ENCODE measurements around the gene HIPK2. TPM values are rescaled to one million over a fixed set of nuclear protein-coding genes. Genes with fewer than 3 reads are reported as not detected.
A peak's percentile ranks its signal among the peaks of the same experiment; 100 is the strongest.

Gene HIPK2
- total RNA-seq, 1 donor from 2014 or later: 47.2 TPM

GRCh38 chr7:139680676-139681462, 96.9 kb downstream of the HIPK2 start:
- peak overlapping the region; percentile 94 for H3K27ac Mint-ChIP-seq (ENCODE audit: unreplicated experiment)
- DNase-seq (ENCODE audit: low spot score): peak; percentile 13
- peaks cover 4% of the 10 kb centered on the region for H3K27me3 Mint-ChIP-seq (ENCODE audit: unreplicated experiment)
- H3K9me3 Mint-ChIP-seq (ENCODE audit: unreplicated experiment): peaks cover 3% of the 10 kb centered on the region
- H3K4me3 Mint-ChIP-seq (ENCODE audit: unreplicated experiment): no peak overlapping the region
- peaks cover 35% of the 10 kb centered on the region for H3K4me1 Mint-ChIP-seq (ENCODE audit: unreplicated experiment)
- no peak for TF ChIP-seq CTCF (IDR thresholded peaks at IDR 0.05; ENCODE audit: unreplicated experiment)
- H3K36me3 Mint-ChIP-seq (ENCODE audit: low read depth, unreplicated experiment): peaks cover 4% of the 10 kb centered on the region

GRCh38 chr7:139679731-139680594, 97.8 kb downstream of the HIPK2 start:
- DNase-seq (ENCODE audit: low spot score): peak; percentile 21

GRCh38 chr7:139676390-139676789, 101.4 kb downstream of the HIPK2 start:
- no peak for DNase-seq (ENCODE audit: low spot score)
- Mint-ChIP-seq H3K4me3 (ENCODE audit: unreplicated experiment) (no peak overlapping the region), H3K36me3 (ENCODE audit: low read depth, unreplicated experiment) (no peaks in the 10 kb centered on the region), H3K27ac (ENCODE audit: unreplicated experiment) (no peak overlapping the region), H3K27me3 (ENCODE audit: unreplicated experiment) (peaks cover 6% of the 10 kb centered on the region), H3K9me3 (ENCODE audit: unreplicated experiment) (no peaks in the 10 kb centered on the region), H3K4me1 (ENCODE audit: unreplicated experiment) (peaks cover 35% of the 10 kb centered on the region)
- no peak for TF ChIP-seq CTCF (IDR thresholded peaks at IDR 0.05; ENCODE audit: unreplicated experiment)

More at GRCh38 chr7:139679731-139680594, 97.8 kb downstream of the HIPK2 start:
- Mint-ChIP-seq H3K4me1 (ENCODE audit: unreplicated experiment) (peaks cover 36% of the 10 kb centered on the region), H3K4me3 (ENCODE audit: unreplicated experiment) (no peak overlapping the region), H3K9me3 (ENCODE audit: unreplicated experiment) (no peaks in the 10 kb centered on the region), H3K27ac (ENCODE audit: unreplicated experiment) (peak overlapping the region; percentile 94), H3K36me3 (ENCODE audit: low read depth, unreplicated experiment) (no peaks in the 10 kb centered on the region), H3K27me3 (ENCODE audit: unreplicated experiment) (peaks cover 4% of the 10 kb centered on the region)
- no peak for TF ChIP-seq CTCF (IDR thresholded peaks at IDR 0.05; ENCODE audit: unreplicated experiment)

GRCh38 chr7:139675127-139676125, 102.4 kb downstream of the HIPK2 start:
- no peak for TF ChIP-seq CTCF (IDR thresholded peaks at IDR 0.05; ENCODE audit: unreplicated experiment)
- peaks cover 25% of the 10 kb centered on the region for H3K4me1 Mint-ChIP-seq (ENCODE audit: unreplicated experiment)
- no peak overlapping the region for H3K4me3 Mint-ChIP-seq (ENCODE audit: unreplicated experiment)
- H3K27me3 Mint-ChIP-seq (ENCODE audit: unreplicated experiment): peaks cover 4% of the 10 kb centered on the region
- no peak overlapping the region for H3K27ac Mint-ChIP-seq (ENCODE audit: unreplicated experiment)
- no peak for DNase-seq (ENCODE audit: low spot score)
- H3K36me3 Mint-ChIP-seq (ENCODE audit: low read depth, unreplicated experiment): no peaks in the 10 kb centered on the region
- no peaks in the 10 kb centered on the region for H3K9me3 Mint-ChIP-seq (ENCODE audit: unreplicated experiment)

Measured in endothelial cell (in vitro differentiated cells).